ENCODE results near the gene NUDT17. TPM values are rescaled to one million over a fixed set of nuclear protein-coding genes. Genes with fewer than 3 reads are reported as not detected.

Gene NUDT17
- total RNA-seq, 1 donor from 2014 or later = 5.4 TPM

- H3K27ac Mint-ChIP-seq = no peak overlapping the region
- POLR2A ChIA-PET = no interaction called here
- intact Hi-C loops (cut with micrococcal nuclease) = loop anchor here (2.0 kb wide), 1 partner anchor 17 kb away; the partner anchor contains the start of gene ITGA10
Observed at GRCh38 chr1:145893306-145894055, 48.1 kb downstream of the NUDT17 start.

DNA sequence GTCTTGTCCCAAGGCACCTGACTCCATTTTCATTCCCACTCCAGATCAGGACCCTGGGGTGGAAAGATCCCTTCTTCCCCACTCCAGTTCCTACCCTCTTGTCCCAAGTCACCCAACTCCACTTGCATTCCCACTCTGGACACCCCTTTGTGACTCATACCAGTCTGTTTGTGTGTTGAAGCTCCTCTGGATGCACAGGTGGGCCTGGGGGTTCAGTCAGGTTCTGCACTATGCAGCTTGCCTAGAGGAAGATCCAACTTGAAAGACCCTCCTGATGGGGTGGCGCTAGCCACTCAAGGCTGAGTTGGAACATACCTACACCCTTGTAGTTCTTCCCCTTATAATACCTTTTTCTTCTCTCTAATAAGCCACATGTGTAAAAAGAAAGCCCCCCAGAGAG lies 50.0 kb downstream of the NUDT17 start:
- no peaks in the 10 kb centered on the region for H3K9me3 Mint-ChIP-seq
- no peaks in the 10 kb centered on the region for H3K4me1 Mint-ChIP-seq
- no peaks in the 10 kb centered on the region for H3K27me3 Mint-ChIP-seq
- intact Hi-C loops (cut with micrococcal nuclease) = no loop called here
- H3K4me3 Mint-ChIP-seq = no peak overlapping the region
- H3K27ac Mint-ChIP-seq = no peak overlapping the region
- no peak for DNase-seq
- peaks cover 1% of the 10 kb centered on the region for H3K36me3 Mint-ChIP-seq (ENCODE audit: low read depth)
- ChIA-PET POLR2A (interaction anchor here (0.6 to 1.2 kb wide), 2 partner anchors 9 to 32 kb away, joined by 4 to 5 read pairs; partner anchors contain the start of gene RBM8A), CTCF (interaction anchor here (0.6 to 1.5 kb wide), 2 partner anchors 13 to 69 kb away, joined by 3 to 4 read pairs; partner anchors contain the start of genes ANKRD34A and POLR3GL)
- ATAC-seq (ENCODE audit: low read depth) = no peak
- no peak for TF ChIP-seq CTCF (IDR thresholded peaks at IDR 0.05)

More at GRCh38 chr1:145893306-145894055, 48.1 kb downstream of the NUDT17 start:
- H3K27me3 Mint-ChIP-seq = no peaks in the 10 kb centered on the region
- CTCF ChIA-PET = interaction anchor here (0.8 to 2.4 kb wide), 3 partner anchors 16 to 118 kb away, joined by 4 to 12 read pairs (median 4); partner anchors contain the start of genes ITGA10 and PEX11B
- no peak for DNase-seq
- no peak overlapping the region for H3K4me3 Mint-ChIP-seq
- no peak for ATAC-seq (ENCODE audit: low read depth)
- H3K9me3 Mint-ChIP-seq = no peaks in the 10 kb centered on the region
- H3K36me3 Mint-ChIP-seq (ENCODE audit: low read depth) = no peaks in the 10 kb centered on the region
- no peaks in the 10 kb centered on the region for H3K4me1 Mint-ChIP-seq
- no peak for TF ChIP-seq CTCF (IDR thresholded peaks at IDR 0.05)

GRCh38 chr1:145897969-145898368 lies 52.5 kb downstream of the NUDT17 start:
- no peak for TF ChIP-seq CTCF (IDR thresholded peaks at IDR 0.05)
- intact Hi-C loops (cut with micrococcal nuclease) = no loop called here
- no peak overlapping the region for H3K4me3 Mint-ChIP-seq
- POLR2A ChIA-PET = no interaction called here
- peaks cover 1% of the 10 kb centered on the region for H3K36me3 Mint-ChIP-seq (ENCODE audit: low read depth)
- H3K27me3 Mint-ChIP-seq = no peaks in the 10 kb centered on the region
- no peaks in the 10 kb centered on the region for H3K9me3 Mint-ChIP-seq
- ATAC-seq (ENCODE audit: low read depth) (no peak), DNase-seq (no peak)
- no peaks in the 10 kb centered on the region for H3K4me1 Mint-ChIP-seq
- CTCF ChIA-PET = no interaction called here
- H3K27ac Mint-ChIP-seq = no peak overlapping the region

Other genes starting within 250 kb of the NUDT17 start
- 29.7 and 32.1 TPM in 2 replicates for gene GPR89A, start 237.6 kb upstream of the NUDT17 start, total RNA-seq
- 0.13 TPM in 1 of 2 replicates, not detected in the other for gene PDZK1, start 138.3 kb upstream of the NUDT17 start, total RNA-seq
- gene CD160, start 126.1 kb upstream of the NUDT17 start, total RNA-seq = not detected in 2 replicates
- gene RNF115, start 21.5 kb upstream of the NUDT17 start, total RNA-seq = 15.3 and 19.7 TPM in 2 replicates
- gene POLR3C, start 21.4 kb upstream of the NUDT17 start, total RNA-seq = 43.7 and 51.2 TPM in 2 replicates
- 29.0 and 30.9 TPM in 2 replicates for gene PIAS3, start 13.5 kb downstream of the NUDT17 start, total RNA-seq
- gene ANKRD35, start 40.2 kb downstream of the NUDT17 start, total RNA-seq = not detected in 2 replicates
- gene ITGA10, start 64.4 kb downstream of the NUDT17 start, total RNA-seq = 2.7 and 3.7 TPM in 2 replicates
- 42.7 and 47.7 TPM in 2 replicates for gene PEX11B, start 73.1 kb downstream of the NUDT17 start, total RNA-seq
- gene RBM8A, start 81.9 kb downstream of the NUDT17 start, total RNA-seq = 178 and 201 TPM in 2 replicates
- gene LIX1L, start 112.4 kb downstream of the NUDT17 start, total RNA-seq = 30.1 and 31.7 TPM in 2 replicates
- 1.4 and 2.4 TPM in 2 replicates for gene ANKRD34A, start 118.9 kb downstream of the NUDT17 start, total RNA-seq
- 22.7 and 23.7 TPM in 2 replicates for gene POLR3GL, start 119.1 kb downstream of the NUDT17 start, total RNA-seq
- gene TXNIP, start 150.9 kb downstream of the NUDT17 start, total RNA-seq = 300 and 306 TPM in 2 replicates
- not detected in 2 replicates for gene HJV, start 176.1 kb downstream of the NUDT17 start, total RNA-seq